ENCODE data around the gene ARPC1B. TPM values are rescaled to one million over a fixed set of nuclear protein-coding genes. Genes with fewer than 3 reads are reported as not detected.

The ARPC1B gene
- total RNA-seq, 1 donor from 2014 or later, result 385 TPM

DNA sequence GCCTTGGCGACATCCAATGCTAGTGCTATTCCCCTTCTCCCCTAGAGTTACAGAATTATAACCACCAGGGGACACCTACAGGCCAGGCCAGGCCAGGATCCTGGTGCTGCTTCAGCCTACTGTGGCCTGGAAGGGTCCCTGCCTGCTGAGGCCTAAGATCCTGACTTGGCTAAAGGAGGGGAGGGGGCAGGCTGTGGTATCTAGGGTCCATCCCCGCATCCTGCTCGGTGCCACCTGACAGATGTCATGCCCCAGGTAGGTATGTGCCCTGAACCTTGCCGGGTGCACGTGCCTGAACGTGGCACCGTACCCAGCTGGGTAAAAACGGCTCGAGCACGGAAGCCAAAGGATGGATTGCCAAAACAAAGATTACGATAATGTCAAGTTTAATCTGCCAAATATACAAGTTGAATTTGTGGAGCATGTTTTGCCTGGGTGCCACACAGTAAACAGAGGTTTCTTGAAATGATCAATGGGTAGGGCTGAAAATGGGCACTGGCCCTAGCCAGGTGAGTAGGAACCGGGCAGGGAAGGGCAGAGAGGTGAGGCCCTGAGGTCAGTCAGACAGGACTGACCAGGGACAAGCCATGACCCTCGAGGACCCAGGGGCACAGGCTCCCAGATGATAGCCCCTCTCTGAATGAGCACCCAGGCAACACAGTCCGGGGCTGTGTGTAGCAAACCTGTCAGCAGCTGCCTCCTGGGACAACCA, 21.2 kb downstream of the ARPC1B start:
- H3K36me3 ChIP-seq (ENCODE audit: control insufficient read depth, insufficient read depth, low read length), result peaks cover 16% of the 10 kb centered on the region

DNA sequence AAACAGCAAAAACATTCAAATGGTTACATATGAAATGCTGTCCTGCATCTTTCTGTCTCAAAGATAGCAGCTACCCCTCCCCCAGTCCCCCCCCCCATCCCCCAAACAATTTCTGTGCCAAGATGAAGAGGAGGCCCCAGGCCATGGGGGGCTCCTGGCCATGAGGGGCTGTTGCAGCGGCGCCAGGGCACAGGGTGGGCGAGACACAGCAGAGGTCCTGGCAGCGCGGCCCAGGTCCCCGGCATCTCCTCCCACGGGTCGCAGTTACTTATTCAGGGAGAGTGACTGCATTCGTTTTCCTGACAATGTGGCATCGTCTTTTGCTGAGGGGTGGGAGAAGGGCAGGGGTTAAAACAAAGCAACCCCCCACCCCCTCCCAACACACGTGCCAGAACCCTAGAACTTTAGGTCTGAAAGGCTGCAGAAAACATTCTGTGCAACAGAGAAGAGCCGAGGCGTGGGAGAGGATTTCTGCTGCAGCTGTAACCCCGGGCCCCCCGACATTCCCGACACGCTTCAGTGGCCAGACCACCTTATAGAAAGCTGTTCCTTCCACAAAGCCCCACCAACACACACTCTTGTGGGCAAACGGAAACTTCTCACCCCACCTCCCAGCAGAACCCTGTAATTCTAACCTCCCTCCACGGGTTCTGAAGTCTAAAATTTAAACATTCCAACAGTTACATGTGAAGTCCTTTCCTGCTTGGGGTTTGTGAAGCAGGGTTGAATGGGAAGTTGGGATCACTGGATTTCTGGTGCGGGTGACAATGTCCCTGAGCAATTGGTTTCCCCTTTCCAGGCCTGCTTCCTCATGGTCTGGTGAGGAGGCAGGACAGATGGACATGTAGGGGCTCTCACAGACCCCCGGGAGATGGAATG, 22.1 kb downstream of the ARPC1B start:
- Histone ChIP-seq H3K4me3 (ENCODE audit: low read depth, low read length) (no peak overlapping the region), H3K36me3 (ENCODE audit: control insufficient read depth, insufficient read depth, low read length) (peaks cover 13% of the 10 kb centered on the region), H3K27me3 (ENCODE audit: control insufficient read depth, insufficient read depth, low read length) (no peaks in the 10 kb centered on the region)
- no peak for DNase-seq (ENCODE audit: low read depth)
- TF ChIP-seq CTCF (IDR thresholded peaks at IDR 0.05; ENCODE audit: insufficient read depth, low read length, poor library complexity, severe bottlenecking), result no peak

More for the DNA sequence above, 21.2 kb downstream of the ARPC1B start:
- no peak for TF ChIP-seq CTCF (IDR thresholded peaks at IDR 0.05; ENCODE audit: insufficient read depth, low read length, poor library complexity, severe bottlenecking)
- Histone ChIP-seq H3K27me3 (ENCODE audit: control insufficient read depth, insufficient read depth, low read length) (no peaks in the 10 kb centered on the region), H3K4me3 (ENCODE audit: low read depth, low read length) (no peak overlapping the region)
- no peak for DNase-seq (ENCODE audit: low read depth)

- Histone ChIP-seq H3K27me3 (ENCODE audit: control insufficient read depth, insufficient read depth, low read length) (no peaks in the 10 kb centered on the region), H3K36me3 (ENCODE audit: control insufficient read depth, insufficient read depth, low read length) (peaks cover 12% of the 10 kb centered on the region), H3K4me3 (ENCODE audit: low read depth, low read length) (no peak overlapping the region)
- DNase-seq (ENCODE audit: low read depth), result no peak
- no peak for TF ChIP-seq CTCF (IDR thresholded peaks at IDR 0.05; ENCODE audit: insufficient read depth, low read length, poor library complexity, severe bottlenecking)
Observed at GRCh38 chr7:99397297-99397983, 22.9 kb downstream of the ARPC1B start.

DNA sequence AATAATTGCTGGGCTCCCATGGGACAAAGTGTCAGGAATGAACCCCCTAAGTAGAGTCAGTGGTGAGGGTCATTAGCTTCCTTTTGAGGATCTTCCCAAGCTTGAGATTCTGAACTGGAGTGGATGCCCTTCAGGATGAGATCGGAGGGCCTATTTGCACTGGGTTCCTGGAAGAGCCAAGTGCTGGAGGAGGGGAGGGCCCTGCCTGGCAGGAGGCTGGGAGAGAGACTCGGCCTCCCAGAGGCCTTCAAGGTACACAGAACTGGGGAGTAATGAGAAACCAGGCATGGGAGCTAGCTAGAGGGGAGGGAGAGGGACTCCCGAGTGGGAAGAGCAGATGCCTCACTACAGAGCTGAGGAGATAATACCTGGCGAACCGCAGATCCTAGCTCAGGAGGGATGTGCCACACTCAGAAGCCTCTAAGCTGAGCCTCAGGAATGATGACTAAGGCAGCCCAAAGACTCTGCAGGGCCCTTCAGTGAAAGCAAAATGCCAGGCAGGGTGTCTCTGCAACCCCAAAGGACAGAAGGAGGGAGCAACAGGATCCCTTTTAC, 24.4 kb downstream of the ARPC1B start:
- no peak for DNase-seq (ENCODE audit: low read depth)
- Histone ChIP-seq H3K4me3 (ENCODE audit: low read depth, low read length) (no peak overlapping the region), H3K27me3 (ENCODE audit: control insufficient read depth, insufficient read depth, low read length) (no peaks in the 10 kb centered on the region), H3K36me3 (ENCODE audit: control insufficient read depth, insufficient read depth, low read length) (peaks cover 10% of the 10 kb centered on the region)
- no peak for TF ChIP-seq CTCF (IDR thresholded peaks at IDR 0.05; ENCODE audit: insufficient read depth, low read length, poor library complexity, severe bottlenecking)

- H3K4me3 ChIP-seq (ENCODE audit: low read depth, low read length), result no peak overlapping the region
- peaks cover 10% of the 10 kb centered on the region for H3K36me3 ChIP-seq (ENCODE audit: control insufficient read depth, insufficient read depth, low read length)
- no peaks in the 10 kb centered on the region for H3K27me3 ChIP-seq (ENCODE audit: control insufficient read depth, insufficient read depth, low read length)
- DNase-seq (ENCODE audit: low read depth), result no peak
- no peak for TF ChIP-seq CTCF (IDR thresholded peaks at IDR 0.05; ENCODE audit: insufficient read depth, low read length, poor library complexity, severe bottlenecking)
Observed at GRCh38 chr7:99399597-99399996, 25.1 kb downstream of the ARPC1B start.
